Smooth muscle cell (in vitro differentiated cells): ENCODE measurements around the gene SLC23A2. TPM values are rescaled to one million over a fixed set of nuclear protein-coding genes. Genes with fewer than 3 reads are reported as not detected.
"Not testable (repeated sequence)": the region's sequence is repeated elsewhere in the genome, so short reads cannot be mapped to it uniquely, and the experiment has no call there.

Experiments
- DNase-seq: peaks from one replicate; lab custom pipeline; 2025; ENCODE audit not compliant: unreplicated experiment; lab: John Stamatoyannopoulos, UW
- H2AFZ ChIP-seq: fragments of 200-600 bp; sonication (generic); 2 replicates; pipeline ENCODE4 v1.6.0; 2016; ENCODE audit warnings: antibody characterized with exemption, low read depth, mild to moderate bottlenecking
- H3F3A ChIP-seq: fragments of 200-600 bp; sonication (generic); 2 replicates; pipeline ENCODE4 v1.6.0; 2017; ENCODE audit warnings: antibody characterized with exemption, low read depth
- H3K27ac ChIP-seq: fragments of 200-600 bp; sonication (generic); 2 replicates; pipeline ENCODE4 v1.5.1; 2016; ENCODE audit warnings: low read depth, mild to moderate bottlenecking
- H3K27me3 ChIP-seq: fragments of 200-600 bp; sonication (generic); 2 replicates; pipeline ENCODE4 v1.6.1; 2016; ENCODE audit warnings: low read depth, mild to moderate bottlenecking
- H3K36me3 ChIP-seq: fragments of 200-600 bp; sonication (generic); 2 replicates; pipeline ENCODE4 v1.5.1; 2016; ENCODE audit warnings: low read depth
- H3K4me1 ChIP-seq: fragments of 200-600 bp; sonication (generic); 2 replicates; pipeline ENCODE4 v1.5.1; 2016; ENCODE audit warnings: low read depth
- H3K4me2 ChIP-seq: fragments of 200-600 bp; sonication (generic); 2 replicates; pipeline ENCODE4 v1.6.0; 2016; ENCODE audit warnings: mild to moderate bottlenecking
- H3K4me3 ChIP-seq: fragments of 200-600 bp; sonication (generic); 2 replicates; pipeline ENCODE4 v1.5.1; 2016; ENCODE audit warnings: mild to moderate bottlenecking
- H3K79me2 ChIP-seq: fragments of 200-600 bp; sonication (generic); 2 replicates; pipeline ENCODE4 v1.6.0; 2016; ENCODE audit warnings: low read depth, mild to moderate bottlenecking
- H3K9ac ChIP-seq: fragments of 200-600 bp; sonication (generic); 2 replicates; pipeline ENCODE4 v1.6.0; 2016; ENCODE audit warnings: low read depth
- H3K9me3 ChIP-seq: fragments of 200-600 bp; sonication (generic); replicated peaks from 2 replicates; pipeline ENCODE4 v1.5.1; 2016; ENCODE audit warnings: low read depth
- H4K20me1 ChIP-seq: fragments of 200-600 bp; sonication (generic); 2 replicates; pipeline ENCODE4 v1.6.0; 2016; ENCODE audit warnings: low read depth
- CTCF ChIP-seq: fragments of 200-600 bp; sonication (generic); IDR thresholded peaks from 2 replicates; pipeline ENCODE4 v1.5.1; 2017; ENCODE audit warnings: borderline replicate concordance, mild to moderate bottlenecking, antibody characterized with exemption; ENCODE audit not compliant: insufficient read depth, poor library complexity, severe bottlenecking
- WGBS: methylation state at CpG from one replicate; pipeline ENCODE4 v1.1.7; 2016; ENCODE audit warnings: low lambda C conversion rate; 5-methylcytosine and 5-hydroxymethylcytosine counted together
- polyA plus RNA-seq: library from polyadenylated mRNA; unstranded; fragments of >200 nt; fragmentation: Nextera tagmentation; extraction: Ambion mirVana; gene quantifications from 2 replicates; pipeline ENCODE4 v1.2.1, GENCODE V29; 2016
- total RNA-seq: library from RNA; depleted of rRNA; stranded (reverse); fragments of >200 nt; gene quantifications from 2 replicates; pipeline ENCODE4 v1.2.3, GENCODE V29; 2014

Gene SLC23A2
- total and polyA plus RNA-seq, 2 experiments from 2014 or later: 1.4 to 5.0 TPM

DNA sequence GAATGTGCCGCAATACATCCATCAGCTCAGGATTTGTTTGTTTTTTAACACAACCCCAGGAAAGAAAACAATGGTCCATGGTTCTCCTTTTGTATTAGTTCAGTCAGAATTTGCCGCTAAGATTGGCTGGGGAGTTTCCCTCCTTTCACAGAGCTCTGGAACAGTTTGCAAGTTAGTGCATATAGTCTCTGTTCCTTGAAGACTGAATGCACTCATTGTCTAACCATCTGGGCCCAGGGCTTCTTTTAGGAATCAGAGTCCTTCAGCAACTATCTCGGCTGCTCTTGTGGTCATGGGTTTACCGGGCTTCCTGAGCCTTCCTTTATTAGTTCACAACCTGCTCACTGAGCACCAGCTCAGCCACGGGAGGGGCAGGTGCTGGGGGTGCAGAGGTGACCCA, 121.3 kb downstream of the SLC23A2 start:
- H3F3A ChIP-seq: no peaks in the 10 kb centered on the region
- H2AFZ ChIP-seq: no peak overlapping the region
- H3K4me3 ChIP-seq: no peak overlapping the region
- no peak for TF ChIP-seq CTCF
- H3K27me3 ChIP-seq: no peaks in the 10 kb centered on the region
- H3K9me3 ChIP-seq: no peaks in the 10 kb centered on the region
- no peak for DNase-seq
- whole genome bisulfite sequencing: 86% methylated on average over 5 of the region's 5 CpGs
- H3K27ac ChIP-seq: no peak overlapping the region
- no peaks in the 10 kb centered on the region for H3K79me2 ChIP-seq
- H3K4me2 ChIP-seq: no peak overlapping the region
- no peaks in the 10 kb centered on the region for H4K20me1 ChIP-seq
- no peaks in the 10 kb centered on the region for H3K36me3 ChIP-seq
- no peak overlapping the region for H3K9ac ChIP-seq
- H3K4me1 ChIP-seq: no peaks in the 10 kb centered on the region

GRCh38 chr20:4878099-4878498, 123.2 kb downstream of the SLC23A2 start:
- DNase-seq, H3K36me3 ChIP-seq, H3F3A ChIP-seq, H3K4me2 ChIP-seq, H4K20me1 ChIP-seq, H2AFZ ChIP-seq, H3K4me1 ChIP-seq, H3K9ac ChIP-seq, H3K27me3 ChIP-seq, H3K4me3 ChIP-seq, H3K27ac ChIP-seq, H3K79me2 ChIP-seq, H3K9me3 ChIP-seq: not testable (repeated sequence)
- WGBS: 75% methylated on average over 5 of the region's 5 CpGs

DNA sequence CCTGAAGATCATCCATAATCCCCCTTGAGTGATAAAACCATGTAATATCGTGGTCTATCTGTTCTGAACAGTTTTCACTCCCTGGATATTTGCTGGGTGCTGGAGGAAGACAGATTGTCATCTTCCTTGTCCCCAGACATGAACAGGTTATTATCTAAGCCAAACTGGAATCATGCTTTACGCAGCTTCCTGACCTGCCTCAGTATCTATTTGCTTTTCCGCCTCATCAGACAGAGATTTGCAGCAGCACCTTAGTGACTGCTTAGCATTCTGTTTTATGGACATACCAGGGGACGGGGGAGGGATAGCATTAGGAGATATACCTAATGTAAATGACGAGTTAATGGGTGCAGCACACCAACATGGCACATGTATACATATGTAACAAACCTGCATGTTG, 124.6 kb downstream of the SLC23A2 start:
- H2AFZ ChIP-seq: no peak overlapping the region
- H3F3A ChIP-seq: no peaks in the 10 kb centered on the region
- H3K9me3 ChIP-seq: no peaks in the 10 kb centered on the region
- DNase-seq: no peak
- no peaks in the 10 kb centered on the region for H4K20me1 ChIP-seq
- H3K4me3 ChIP-seq: no peak overlapping the region
- WGBS: 88% methylated on average over 5 of the region's 5 CpGs
- no peak overlapping the region for H3K9ac ChIP-seq
- no peak overlapping the region for H3K27ac ChIP-seq
- no peak for TF ChIP-seq CTCF
- H3K27me3 ChIP-seq: no peaks in the 10 kb centered on the region
- no peak overlapping the region for H3K4me2 ChIP-seq
- H3K4me1 ChIP-seq: no peaks in the 10 kb centered on the region
- no peaks in the 10 kb centered on the region for H3K36me3 ChIP-seq
- H3K79me2 ChIP-seq: no peaks in the 10 kb centered on the region

GRCh38 chr20:4876301-4876700, 125.0 kb downstream of the SLC23A2 start:
- Histone ChIP-seq H4K20me1 (no peaks in the 10 kb centered on the region), H3K79me2 (no peaks in the 10 kb centered on the region), H3K9ac (no peak overlapping the region), H3K4me3 (no peak overlapping the region), H3K4me2 (no peak overlapping the region), H3K9me3 (no peaks in the 10 kb centered on the region), H3F3A (no peaks in the 10 kb centered on the region), H3K4me1 (no peaks in the 10 kb centered on the region), H3K36me3 (no peaks in the 10 kb centered on the region), H2AFZ (no peak overlapping the region), H3K27me3 (no peaks in the 10 kb centered on the region), H3K27ac (no peak overlapping the region)
- TF ChIP-seq CTCF: no peak
- DNase-seq: no peak
- 87% methylated on average over 4 of the region's 4 CpGs for WGBS
